Stimulated activated CD4-positive, alpha-beta T cell treated with anti-CD3 and anti-CD28 coated beads, Interleukin-1b, Interleukin-23, amount 100 ng/mL, for 24 hours (primary cell): ENCODE data around the gene SLC25A41.

Experiments used
- DNase-seq, 4 experiments: peaks; one replicate each; pipeline ENCODE4 v3.0.0-alpha.2; 2020; ENCODE audit warnings: low read depth in 4 of 4, low spot score in 1 of 4

Gene SLC25A41

DNA sequence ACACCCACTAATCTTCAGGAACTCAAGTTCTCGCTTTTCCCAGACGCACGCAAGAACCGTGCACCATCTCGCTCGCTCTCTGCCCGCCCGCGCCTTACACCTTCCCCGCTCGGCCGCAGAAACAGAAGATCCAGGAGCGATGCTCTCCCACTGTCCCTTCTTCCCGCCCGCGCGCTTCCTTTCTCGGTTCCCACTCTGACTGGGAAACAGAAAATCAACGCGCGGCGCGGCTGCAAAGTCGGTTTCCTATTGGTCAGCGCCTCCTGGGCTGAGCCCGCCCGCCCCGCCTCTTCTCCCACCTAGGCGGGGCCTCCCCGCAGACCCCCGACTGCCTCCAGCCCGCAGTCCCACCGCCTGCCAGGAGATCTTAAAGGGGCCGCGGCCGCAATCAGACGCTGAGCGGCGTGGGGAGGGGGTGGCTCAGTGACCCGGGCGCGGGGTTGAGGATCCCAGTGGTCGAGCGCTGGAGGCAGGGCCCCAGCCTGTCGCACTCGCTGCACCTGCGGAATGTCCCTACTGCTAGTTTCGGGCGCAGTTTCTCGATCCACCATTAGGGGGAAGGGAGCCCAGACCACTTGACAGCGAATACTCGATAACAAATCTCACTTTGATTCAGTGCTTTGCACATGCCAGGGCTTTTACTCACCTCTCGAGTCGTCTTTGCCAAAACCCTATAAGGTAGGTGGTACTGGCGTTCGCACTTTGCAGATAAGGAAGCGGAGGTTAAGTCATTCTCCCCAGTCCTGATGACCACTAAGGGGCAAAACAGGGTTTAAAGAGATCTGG lies 26.7 kb upstream of the SLC25A41 start:
- DNase-seq, result peak; percentile 93 to 97 (median 95)

DNA sequence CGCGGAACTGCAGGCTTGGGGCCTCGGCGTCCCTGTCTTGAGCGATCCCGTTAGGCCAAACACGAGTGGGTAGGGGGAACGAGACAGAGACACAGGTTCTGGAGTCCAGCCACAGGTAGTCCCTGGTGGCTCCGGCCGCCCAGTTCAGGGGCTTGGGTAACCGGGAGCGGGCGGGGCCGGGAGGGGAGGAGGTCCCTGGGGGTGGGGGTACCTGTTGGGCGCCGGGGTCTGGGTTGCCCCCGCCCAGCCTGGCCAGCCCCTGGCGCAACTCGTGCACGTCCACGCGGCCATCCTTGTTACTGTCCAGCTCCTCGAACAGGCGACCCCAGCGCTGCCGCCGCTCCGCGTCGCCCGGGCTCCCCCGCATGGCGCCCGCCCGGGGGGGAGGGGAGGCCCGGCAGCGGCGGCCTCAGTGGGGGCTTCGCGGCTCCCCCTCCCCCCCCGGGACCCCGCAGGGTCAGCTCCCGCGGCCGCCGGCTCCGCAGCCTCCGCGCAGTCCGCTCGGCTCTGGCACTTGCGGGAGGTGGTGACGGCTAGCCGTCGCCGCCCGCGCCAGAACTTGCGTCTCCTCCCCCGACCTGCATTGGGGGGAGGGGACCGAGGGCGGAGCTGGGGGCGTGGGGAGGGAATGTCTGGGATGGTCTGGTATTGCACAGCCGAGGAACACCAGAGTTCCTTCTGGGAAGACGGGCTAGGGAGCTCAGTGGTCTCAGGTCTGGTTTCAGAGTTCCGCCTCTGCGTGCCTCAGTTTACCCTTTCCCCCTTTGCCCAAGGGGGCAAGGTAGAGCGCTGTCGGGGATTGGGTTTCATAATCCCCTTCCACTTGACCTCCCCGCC lies 25.9 kb upstream of the SLC25A41 start, which contains the start of gene SLC25A23:
TSS of gene SLC25A23 (minus strand) at position 531 of the 837 bp plus-strand sequence. CDS start at position 367, 164 bp downstream.
- peak in 3 of 4 experiments; percentile 44 to 57 (median 49) for DNase-seq

DNA sequence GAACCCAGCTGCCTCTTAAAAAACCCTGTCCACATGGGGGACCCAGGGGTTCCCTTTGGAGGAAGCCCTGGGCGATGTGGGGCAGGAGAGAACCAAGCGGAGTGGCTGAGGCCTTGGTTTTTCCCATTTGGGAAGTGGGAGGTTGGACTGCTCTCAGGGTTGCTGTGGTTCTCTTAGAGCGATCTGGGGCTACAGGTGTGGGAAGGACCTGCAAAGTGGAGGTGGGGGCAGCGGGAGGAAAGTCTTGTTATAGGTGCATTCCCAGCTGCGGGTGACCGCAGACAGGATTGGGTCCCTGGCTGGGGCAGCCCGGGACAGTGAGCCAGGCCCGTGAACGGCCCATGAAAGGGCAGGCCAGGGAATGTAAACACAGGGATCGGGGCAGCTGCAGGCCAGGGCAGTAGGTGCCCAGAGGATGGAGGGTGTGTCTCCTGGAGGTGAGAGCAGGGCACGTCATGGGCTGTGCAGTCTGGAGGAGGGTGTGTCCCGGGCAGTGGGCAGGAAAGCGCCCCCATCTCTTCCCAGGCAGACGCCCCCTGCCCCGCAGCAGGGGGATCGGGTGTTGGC lies 25.2 kb upstream of the SLC25A41 start:
- DNase-seq, result no peak

DNA sequence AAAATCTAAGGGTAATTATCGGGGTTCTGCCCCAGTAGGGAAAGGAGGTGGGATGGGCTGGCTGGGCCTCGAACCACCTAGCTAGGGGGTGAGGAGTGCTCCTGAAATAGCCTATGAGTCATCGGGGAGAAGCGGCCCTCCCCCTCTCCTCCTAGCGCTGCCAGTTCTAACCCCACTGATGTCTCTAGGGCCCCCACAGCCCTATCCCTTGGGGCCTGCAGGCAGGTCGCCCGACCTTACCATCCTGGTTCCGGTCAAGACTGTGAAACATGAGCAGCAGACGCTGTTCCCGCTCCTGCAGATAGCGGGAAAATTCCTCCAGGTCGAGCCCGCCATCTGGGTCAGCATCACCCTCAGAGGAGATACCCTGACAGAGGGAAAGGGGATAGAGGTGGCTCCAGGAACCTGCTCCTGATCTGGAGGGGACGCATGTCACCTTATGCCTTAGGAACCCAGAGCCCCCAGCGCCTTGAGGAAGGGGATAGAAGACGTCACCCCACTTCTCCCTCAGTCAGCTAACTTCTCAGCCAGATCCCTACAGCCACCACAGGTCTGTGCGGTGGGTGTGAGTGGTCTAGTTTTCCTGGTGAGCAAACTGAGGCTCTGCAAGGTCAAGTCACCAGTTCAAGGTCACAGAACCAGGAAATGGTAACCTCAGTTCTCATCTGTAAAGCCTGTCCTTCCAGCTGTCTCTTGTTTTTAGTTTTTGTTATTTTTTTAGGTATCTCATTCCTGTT lies 24.6 kb upstream of the SLC25A41 start:
- DNase-seq, result no peak

DNA sequence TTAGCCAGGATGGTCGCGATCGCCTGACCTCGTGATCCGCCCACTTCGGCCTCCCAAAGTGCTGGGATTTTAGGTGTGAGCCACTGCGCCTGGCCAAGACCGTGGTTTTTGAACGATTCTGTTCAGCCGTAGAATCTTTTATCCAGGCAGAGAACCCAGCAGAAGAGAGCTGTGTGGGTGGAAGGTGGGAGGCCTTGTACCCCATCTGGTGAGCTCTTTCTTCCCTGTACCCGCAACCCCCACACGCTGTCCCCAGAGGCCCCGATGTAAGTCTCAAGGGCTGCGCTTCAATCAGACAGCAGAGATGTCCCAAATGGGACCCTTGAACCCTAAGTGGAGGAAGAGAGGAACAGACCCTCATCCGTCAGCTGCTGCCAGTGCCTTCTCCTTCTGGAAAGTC lies 22.4 kb upstream of the SLC25A41 start:
- DNase-seq, result no peak

DNA sequence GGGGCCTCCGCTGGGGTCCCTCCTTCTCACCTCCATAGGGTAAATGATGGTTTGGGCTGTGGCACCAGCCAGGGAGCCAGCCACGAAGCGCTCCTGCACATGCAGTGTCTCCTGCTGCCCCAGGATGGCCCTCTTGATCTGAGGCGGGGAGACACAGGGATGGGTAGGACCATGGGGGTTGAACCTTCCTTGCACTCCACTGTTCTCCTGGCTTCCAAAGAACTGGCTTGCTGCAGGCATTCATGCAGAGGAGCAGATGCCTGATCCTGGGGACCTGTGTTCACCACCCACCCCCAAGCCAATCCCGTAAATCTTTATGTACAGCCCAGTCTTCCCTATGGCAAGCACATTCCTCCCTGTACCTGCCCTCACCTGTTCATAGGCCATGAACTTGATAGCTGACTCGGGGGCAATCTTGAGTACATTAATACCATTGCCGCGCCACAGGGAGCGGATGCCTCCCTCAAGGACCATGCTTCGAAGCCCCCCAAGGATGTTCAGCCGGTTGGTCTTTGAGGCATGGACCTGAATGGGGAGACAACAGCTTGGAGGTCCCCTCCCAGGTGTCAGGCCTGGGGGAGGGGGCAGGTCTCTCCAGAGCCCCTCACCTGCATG lies 20.5 kb upstream of the SLC25A41 start:
- no peak for DNase-seq

DNA sequence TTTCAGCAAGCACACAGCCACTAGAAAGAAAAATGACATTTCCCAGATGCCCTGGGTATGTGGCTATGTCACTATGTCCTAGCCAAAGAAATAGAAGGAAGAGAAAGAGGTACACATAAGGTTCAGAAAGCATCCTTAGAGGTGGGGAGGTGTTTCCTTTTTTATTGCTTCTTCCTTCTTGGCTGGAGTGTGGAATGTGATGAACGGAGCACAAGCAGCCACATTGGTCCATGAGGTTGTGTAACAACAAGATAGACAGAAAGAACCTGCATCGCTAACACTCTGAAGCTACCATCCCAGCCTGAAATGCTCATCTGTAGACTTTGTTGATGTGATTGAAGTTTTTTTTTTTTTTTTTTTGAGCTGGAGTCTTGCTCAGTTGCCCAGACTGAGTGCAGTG lies 19.3 kb upstream of the SLC25A41 start:
- no peak for DNase-seq

DNA sequence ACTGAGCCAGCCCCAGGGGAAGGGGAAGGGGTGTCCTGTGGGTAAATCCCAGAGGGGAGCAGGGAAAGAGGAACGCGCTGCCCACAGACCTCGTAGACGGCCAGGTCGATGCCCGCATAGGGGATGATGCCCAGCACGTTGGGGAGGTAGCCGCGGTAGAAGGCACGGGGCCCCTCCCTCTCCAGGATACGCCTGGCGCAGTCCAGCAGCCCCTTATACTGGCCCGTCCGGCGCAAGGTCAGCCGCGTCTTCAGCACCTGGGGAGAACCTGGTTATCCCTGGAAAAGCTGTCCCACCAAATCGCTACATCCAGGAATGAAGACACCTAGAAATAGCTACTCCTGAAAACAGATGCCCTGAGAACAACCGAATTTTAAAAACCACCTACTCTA lies 18.7 kb upstream of the SLC25A41 start:
- DNase-seq, result no peak

DNA sequence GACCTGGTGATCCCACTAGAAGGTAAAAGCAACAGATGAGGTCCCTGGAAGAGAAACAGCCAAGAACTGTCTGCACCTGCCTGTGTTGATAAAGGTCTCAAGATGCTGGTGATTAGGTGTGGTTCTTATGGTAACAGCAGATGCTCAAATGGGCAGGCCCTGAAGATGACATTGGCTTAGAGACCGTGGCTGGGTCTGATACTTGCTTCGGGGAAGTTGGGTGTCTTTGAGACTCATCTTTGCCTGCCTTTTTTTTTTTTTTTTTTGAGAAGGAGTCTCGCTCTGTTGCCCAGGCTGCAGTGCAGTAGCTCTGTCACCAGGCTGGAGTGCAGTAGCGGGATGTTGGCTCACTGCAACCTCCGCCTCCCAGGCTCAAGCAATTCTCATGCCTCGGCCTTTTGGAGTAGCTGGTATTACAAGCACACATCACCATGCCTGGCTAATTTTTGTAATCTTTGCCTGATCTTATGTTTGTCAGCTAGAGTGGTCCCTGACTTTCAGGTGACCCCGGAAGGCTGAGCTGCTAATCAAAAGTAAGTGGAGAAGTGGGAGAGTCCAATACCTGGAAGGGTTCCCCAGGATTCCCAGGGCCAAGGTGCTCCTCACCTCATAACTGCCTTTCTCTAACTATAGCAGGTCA lies 18.1 kb upstream of the SLC25A41 start:
- DNase-seq, result no peak

DNA sequence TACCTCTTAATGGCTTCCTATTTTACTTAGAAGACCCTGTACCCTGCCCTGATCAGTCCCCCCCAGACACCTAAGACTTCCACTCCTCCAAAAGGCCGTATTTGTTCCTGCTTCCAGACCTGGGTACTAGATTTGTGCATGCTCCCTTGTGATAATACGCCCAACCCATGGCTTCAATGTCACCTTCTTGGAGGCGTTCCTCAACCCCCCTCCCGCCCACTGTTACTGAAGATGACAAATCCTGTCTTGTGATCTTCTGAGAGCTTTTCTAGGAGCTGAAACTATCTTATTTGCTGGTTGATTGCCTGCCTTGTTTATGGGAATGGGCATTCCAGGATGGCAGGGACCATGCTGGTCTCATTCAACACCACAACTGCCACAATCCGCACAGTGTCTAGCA lies 16.6 kb upstream of the SLC25A41 start:
- DNase-seq, result no peak

DNA sequence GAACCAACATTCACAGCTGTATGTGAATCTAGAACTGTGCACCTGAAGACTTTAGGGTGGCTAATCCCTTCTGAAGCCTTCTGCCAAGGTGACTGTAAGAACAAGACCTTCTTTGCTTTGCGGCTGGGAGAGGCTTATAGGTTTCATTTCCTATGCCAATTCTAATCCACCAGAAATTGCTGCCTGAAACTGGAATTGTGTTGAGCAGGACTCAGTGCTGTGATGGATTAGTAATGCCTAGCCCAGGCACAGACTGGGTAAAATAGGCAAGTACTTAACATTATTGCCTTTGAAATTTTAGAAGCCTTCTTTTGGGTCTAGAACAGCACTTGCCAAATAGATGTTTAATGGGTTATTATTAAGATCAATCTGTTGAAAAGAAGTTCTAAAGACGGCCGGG lies 14.5 kb upstream of the SLC25A41 start:
- no peak for DNase-seq

DNA sequence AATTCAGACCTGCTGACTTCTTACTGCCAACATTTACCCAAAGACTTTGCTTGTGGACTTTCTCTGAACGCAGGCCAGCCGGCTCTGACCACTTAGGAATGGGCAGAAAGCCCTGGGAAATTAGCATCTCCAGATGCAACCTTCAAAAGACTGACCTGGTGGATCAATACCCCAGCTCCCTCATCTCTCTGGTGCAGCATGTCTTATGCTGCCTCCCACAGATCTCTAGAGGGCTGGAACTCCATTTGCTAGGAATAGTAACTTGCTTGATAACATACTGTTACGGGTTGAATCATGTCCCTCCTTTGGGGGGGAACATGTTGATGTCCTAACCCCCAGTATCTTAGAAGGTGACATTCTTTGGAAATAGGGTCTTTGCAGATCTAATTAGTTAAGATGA lies 12.9 kb upstream of the SLC25A41 start:
- no peak for DNase-seq

DNA sequence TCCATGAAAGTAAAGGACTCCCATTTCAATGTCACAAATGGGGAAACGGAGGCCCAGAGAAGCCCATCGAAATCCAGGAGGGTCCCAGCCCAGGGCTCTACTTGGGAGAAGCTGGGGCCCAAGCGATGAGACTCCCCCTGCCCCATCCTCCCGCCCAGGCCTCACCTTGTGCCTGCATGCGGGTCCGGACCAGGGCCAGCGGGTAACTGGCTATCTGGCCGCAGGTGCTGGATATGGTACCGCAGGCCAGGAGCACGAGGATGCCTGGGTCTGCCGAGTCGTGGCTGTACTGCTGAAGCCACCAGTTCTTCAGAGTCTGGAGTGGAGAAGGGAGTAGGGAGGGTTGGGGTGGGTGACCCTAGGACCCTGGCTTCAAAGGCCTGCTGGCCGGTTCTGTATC lies 10.4 kb upstream of the SLC25A41 start:
- DNase-seq, result no peak

DNA sequence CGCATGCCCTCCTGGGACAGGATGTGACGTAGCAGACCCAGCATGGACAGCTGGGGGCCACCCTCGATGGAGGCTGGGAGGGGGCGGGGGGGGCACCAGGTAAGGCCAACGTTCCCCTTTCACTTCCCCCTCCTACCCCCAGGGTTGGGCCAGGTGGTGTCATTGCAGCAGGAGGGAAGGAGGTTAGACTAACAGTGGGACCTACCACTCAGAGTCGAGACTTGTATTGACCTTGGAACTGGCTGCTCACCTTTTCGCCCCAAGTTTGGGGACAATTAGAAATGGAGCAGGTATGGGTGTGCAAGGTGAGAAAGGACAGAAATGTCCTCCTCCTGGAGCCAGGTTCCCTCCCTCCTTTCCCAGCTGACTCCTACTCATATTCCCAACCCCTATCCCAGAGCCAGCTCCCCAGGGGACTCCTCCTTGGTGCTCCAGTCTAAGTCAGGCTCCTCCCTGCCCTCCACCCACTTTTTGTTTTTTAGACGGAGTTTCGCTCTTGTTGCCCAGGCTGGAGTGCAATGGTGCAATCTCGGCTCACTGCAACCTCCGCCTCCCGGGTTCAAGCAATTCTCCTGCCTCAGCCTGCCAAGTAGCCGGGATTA lies 8.6 kb upstream of the SLC25A41 start:
- no peak for DNase-seq

DNA sequence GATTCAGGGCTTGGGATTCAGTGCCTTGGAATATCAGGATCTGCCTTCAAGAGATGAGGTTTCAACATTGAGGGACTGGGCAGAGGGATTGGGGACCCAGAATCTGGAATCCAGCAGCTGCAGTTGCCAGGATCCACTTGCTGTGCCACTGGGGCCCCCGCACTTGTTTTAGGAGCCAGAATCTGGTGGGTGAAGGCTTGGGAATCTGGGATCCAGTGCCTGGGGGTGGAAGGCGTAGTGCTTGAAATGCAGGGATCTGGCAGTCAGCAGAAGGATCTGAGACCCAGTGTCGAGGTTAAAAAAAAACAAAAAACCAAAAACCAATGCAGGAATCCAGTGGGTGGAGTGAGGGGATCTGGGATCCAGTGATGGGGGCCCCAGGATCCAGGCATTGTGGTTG lies 7.3 kb upstream of the SLC25A41 start:
- no peak for DNase-seq

DNA sequence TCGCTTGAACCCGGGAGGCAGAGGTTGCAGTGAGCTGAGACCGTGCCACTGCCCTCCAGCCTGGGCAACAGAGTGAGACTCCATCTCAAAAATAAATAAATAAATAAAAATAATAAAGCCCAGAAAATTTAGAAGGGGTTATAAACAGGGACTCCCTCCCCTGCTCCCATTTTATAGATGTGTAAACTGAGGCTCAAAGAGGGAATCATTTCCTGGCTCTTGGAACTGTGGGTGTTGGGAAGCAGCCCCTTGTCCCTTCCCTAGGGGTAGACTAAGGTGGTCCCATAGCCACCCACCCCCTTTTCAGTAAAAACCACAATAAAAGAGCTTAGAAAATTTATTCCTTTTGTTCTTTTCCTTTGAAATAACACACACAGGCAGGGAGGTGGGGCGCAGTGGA lies 6.2 kb upstream of the SLC25A41 start:
- DNase-seq, result no peak

DNA sequence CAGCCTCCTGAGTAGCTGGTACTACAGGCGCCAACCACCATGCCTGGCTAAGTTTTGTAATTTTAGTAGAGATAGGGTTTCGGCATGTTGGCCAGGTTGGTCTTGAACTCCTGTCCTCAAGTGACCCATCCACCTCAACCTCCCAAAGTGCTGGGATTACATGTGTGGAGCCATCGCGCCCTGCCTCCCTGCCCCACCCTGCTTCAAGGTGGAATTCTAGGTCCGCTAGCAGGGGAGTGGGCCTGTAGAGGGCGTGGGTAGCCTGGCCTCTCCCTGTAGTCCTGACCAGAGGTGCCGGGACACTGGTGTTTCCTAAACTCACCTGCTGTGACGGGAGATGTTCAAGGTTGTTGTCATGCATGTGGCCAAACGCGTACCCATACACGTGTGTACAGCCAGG lies 398 bp downstream of the SLC25A41 start:
- no peak for DNase-seq

DNA sequence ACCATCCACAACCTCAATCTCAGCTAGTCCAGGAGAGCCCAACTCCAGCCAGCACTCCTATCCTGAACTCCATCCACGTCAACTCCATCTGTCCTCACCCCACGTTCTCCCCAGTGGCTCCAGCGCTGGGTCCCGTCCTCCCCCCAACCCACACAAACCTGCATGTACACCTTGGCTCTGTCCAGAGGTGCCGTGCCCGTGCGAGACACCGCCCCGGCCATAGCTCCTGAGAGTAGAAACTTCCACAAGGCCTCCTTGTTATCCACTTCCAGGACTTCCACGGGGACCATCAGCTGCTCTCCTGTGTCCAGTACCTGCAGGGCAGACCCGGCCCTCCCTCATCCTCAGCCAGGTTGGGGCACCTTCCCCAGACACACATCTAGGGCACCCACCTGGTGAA lies 1.7 kb downstream of the SLC25A41 start:
- DNase-seq, result no peak

DNA sequence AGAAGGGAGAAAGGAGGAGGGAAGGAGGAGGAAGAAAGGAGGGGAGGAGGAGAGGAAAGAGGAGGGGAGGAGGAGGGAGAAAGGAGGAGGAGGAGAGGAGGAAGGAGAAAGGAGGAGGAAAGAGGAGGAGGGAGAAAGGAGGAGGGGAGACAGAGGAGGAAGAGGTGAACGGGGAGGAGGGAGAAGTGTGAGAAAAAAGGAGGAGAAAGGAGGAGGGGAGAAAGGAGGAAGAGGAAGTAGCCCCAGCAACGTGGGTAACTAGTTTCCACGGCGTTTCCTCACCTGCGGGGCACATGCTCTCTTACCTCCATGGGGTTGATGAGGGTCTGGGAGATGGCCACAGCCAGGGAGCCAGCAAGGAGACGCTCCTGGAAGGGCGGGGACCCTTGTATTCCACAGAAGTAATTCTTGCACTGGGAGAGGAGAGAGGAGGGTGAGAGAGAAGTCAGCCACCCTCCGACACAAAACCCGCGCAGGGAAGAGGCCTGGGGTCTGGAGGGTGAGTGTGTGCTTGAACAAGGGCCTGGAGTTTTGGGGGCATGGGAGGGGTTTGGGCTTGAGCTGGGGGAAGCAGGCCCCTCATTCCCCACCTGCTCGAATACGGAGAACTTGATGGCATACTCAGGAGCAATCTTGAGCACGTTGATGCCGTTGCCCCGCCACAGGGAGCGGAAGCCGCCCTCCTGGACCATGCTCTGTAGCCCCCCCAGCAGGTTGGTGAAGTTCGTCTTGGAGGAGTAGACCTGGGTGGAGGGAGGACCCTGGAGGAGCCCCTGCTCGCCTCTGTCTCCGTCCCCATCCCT lies 3.9 kb downstream of the SLC25A41 start:
- DNase-seq, result no peak
